ENCODE data around the gene DDR1.

GRCh38 chr6:30928677-30929076 is 44.4 kb downstream of the DDR1 start:
- TF ChIP-seq CTCF (IDR thresholded peaks at IDR 0.05): no peak
- no peak for TF ChIP-seq IRF1 (CRISPR knock-in tag; IDR thresholded peaks at IDR 0.05)
- TF ChIP-seq TEAD1 (CRISPR knock-in tag; IDR thresholded peaks at IDR 0.05): no peak
- TF ChIP-seq NFE2L1 (CRISPR knock-in tag; IDR thresholded peaks at IDR 0.05): no peak
- no peak for TF ChIP-seq E2F1 (CRISPR knock-in tag; IDR thresholded peaks at IDR 0.05)
- TF ChIP-seq ATF2 (CRISPR knock-in tag; IDR thresholded peaks at IDR 0.05; ENCODE audit: borderline replicate concordance, low read depth): no peak
- TF ChIP-seq FOXJ3 (CRISPR knock-in tag; IDR thresholded peaks at IDR 0.05; ENCODE audit: borderline replicate concordance): no peak
- TF ChIP-seq E2F5 (CRISPR knock-in tag; IDR thresholded peaks at IDR 0.05): no peak
- no peak for TF ChIP-seq ATF1 (CRISPR knock-in tag; IDR thresholded peaks at IDR 0.05)
- TF ChIP-seq RELA (CRISPR knock-in tag; IDR thresholded peaks at IDR 0.05; ENCODE audit: borderline replicate concordance): no peak
- no peak for TF ChIP-seq SOX15 (CRISPR knock-in tag; IDR thresholded peaks at IDR 0.05)
- no peak for TF ChIP-seq MXD4 (CRISPR knock-in tag; IDR thresholded peaks at IDR 0.05; ENCODE audit: borderline replicate concordance)
